SU-DHL-6 (cell line): ENCODE results near the gene HAO2.
A peak's percentile ranks its signal among the peaks of the same experiment; 100 is the strongest.

Experiments used
- H2AFZ ChIP-seq: fragments of 200-600 bp; sonication (generic); 2 replicates; pipeline ENCODE4 v1.6.1; 2014; ENCODE audit warnings: low read depth, mild to moderate bottlenecking, moderate library complexity, mixed read lengths, antibody characterized with exemption, low read length; ENCODE audit not compliant: severe bottlenecking
- H3F3A ChIP-seq: fragments of 200-600 bp; shearing (Covaris generic); 2 replicates; pipeline ENCODE4 v1.6.0; 2016; ENCODE audit warnings: antibody characterized with exemption, mild to moderate bottlenecking; ENCODE audit not compliant: insufficient read depth
- H3K27ac ChIP-seq: fragments of 200-600 bp; sonication (generic); 2 replicates; pipeline ENCODE4 v1.5.1; 2016; ENCODE audit warnings: low read depth, mild to moderate bottlenecking, low read length, moderate library complexity, mixed read lengths
- H3K27me3 ChIP-seq: fragments of 200-600 bp; sonication (generic), shearing (Covaris generic); 2 replicates; pipeline ENCODE4 v1.6.0; 2014; ENCODE audit warnings: mild to moderate bottlenecking, low read length
- H3K36me3 ChIP-seq: fragments of 200-600 bp; sonication (generic); 2 replicates; pipeline ENCODE4 v1.6.1; 2014; ENCODE audit warnings: mild to moderate bottlenecking, low read length, mixed read lengths
- H3K4me2 ChIP-seq: fragments of 300-600, 200-600 bp; shearing (Covaris generic), sonication (generic); 2 replicates; pipeline ENCODE4 v1.6.0; 2014; ENCODE audit warnings: low read length, low read depth, mild to moderate bottlenecking; ENCODE audit not compliant: poor library complexity, severe bottlenecking
- H3K4me3 ChIP-seq: fragments of 200-600 bp; sonication (generic); 2 replicates; pipeline ENCODE4 v1.5.1; 2014; ENCODE audit warnings: antibody characterized with exemption, low read length, mild to moderate bottlenecking, mixed read lengths; ENCODE audit not compliant: insufficient read depth, poor library complexity, severe bottlenecking
- H3K79me2 ChIP-seq: fragments of 200-600 bp; sonication (generic); 2 replicates; pipeline ENCODE4 v1.6.1; 2014; ENCODE audit warnings: mild to moderate bottlenecking, low read length, moderate library complexity; ENCODE audit not compliant: insufficient read depth
- H3K9ac ChIP-seq: fragments of 200-600 bp; sonication (generic); 2 replicates; pipeline ENCODE4 v1.7.0; 2014; ENCODE audit warnings: mild to moderate bottlenecking, low read length
- H3K9me2 ChIP-seq: fragments of 200-600 bp; sonication (generic); replicated peaks from 2 replicates; pipeline ENCODE4 v1.6.1; 2014; ENCODE audit warnings: low read length; ENCODE audit not compliant: insufficient read depth
- H3K9me3 ChIP-seq: fragments of 200-600 bp; sonication (generic); 2 replicates; pipeline ENCODE4 v1.6.1; 2014; ENCODE audit warnings: low read length, mixed read lengths; ENCODE audit not compliant: insufficient read depth
- H4K20me1 ChIP-seq: fragments of 200-600 bp; sonication (generic); 2 replicates; pipeline ENCODE4 v1.6.1; 2014; ENCODE audit warnings: low read depth, mild to moderate bottlenecking, antibody characterized with exemption, low read length, moderate library complexity, mixed read lengths
- EZH2phosphoT487 ChIP-seq: fragments of 200-600 bp; sonication (generic), shearing (Covaris generic); conservative IDR thresholded peaks from 2 replicates; pipeline ENCODE4 v1.6.1; 2018; ENCODE audit warnings: mild to moderate bottlenecking, antibody characterized with exemption, low read length, moderate library complexity, mixed read lengths
- TF ChIP-seq, protein P1 (sequence below): fragments of 200-600 bp; sonication (generic); IDR thresholded peaks from one replicate; pipeline ENCODE4 v1.5.1; 2017; ENCODE audit warnings: antibody characterized with exemption, mild to moderate bottlenecking, low read length, moderate library complexity; ENCODE audit not compliant: insufficient read depth, poor library complexity, severe bottlenecking

Gene HAO2

GRCh38 chr1:119364640-119365039 lies 3.9 kb upstream of the HAO2 start:
- Histone ChIP-seq H3K9ac (no peak overlapping the region), H3K27me3 (no peaks in the 10 kb centered on the region), H3K9me2 (no peaks in the 10 kb centered on the region), H3F3A (no peaks in the 10 kb centered on the region), H3K4me3 (no peak overlapping the region), H2AFZ (no peak overlapping the region), H3K79me2 (no peaks in the 10 kb centered on the region), H3K4me2 (no peak overlapping the region), H3K36me3 (no peaks in the 10 kb centered on the region), H3K9me3 (no peaks in the 10 kb centered on the region), H3K27ac (no peak overlapping the region), H4K20me1 (no peaks in the 10 kb centered on the region)
- TF ChIP-seq, protein P1, sequence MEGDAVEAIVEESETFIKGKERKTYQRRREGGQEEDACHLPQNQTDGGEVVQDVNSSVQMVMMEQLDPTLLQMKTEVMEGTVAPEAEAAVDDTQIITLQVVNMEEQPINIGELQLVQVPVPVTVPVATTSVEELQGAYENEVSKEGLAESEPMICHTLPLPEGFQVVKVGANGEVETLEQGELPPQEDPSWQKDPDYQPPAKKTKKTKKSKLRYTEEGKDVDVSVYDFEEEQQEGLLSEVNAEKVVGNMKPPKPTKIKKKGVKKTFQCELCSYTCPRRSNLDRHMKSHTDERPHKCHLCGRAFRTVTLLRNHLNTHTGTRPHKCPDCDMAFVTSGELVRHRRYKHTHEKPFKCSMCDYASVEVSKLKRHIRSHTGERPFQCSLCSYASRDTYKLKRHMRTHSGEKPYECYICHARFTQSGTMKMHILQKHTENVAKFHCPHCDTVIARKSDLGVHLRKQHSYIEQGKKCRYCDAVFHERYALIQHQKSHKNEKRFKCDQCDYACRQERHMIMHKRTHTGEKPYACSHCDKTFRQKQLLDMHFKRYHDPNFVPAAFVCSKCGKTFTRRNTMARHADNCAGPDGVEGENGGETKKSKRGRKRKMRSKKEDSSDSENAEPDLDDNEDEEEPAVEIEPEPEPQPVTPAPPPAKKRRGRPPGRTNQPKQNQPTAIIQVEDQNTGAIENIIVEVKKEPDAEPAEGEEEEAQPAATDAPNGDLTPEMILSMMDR = no peak
- no peak for TF ChIP-seq EZH2phosphoT487

GRCh38 chr1:119366424-119366823 lies 2.2 kb upstream of the HAO2 start:
- no peaks in the 10 kb centered on the region for H3K36me3 ChIP-seq
- no peaks in the 10 kb centered on the region for H3K9me2 ChIP-seq
- no peak overlapping the region for H2AFZ ChIP-seq
- no peaks in the 10 kb centered on the region for H4K20me1 ChIP-seq
- H3K9ac ChIP-seq = no peak overlapping the region
- H3K79me2 ChIP-seq = no peaks in the 10 kb centered on the region
- H3K4me3 ChIP-seq = no peak overlapping the region
- no peak overlapping the region for H3K4me2 ChIP-seq
- TF ChIP-seq, protein P1 = no peak
- no peak for TF ChIP-seq EZH2phosphoT487
- H3K27ac ChIP-seq = no peak overlapping the region
- no peaks in the 10 kb centered on the region for H3K27me3 ChIP-seq
- H3F3A ChIP-seq = no peaks in the 10 kb centered on the region
- H3K9me3 ChIP-seq = no peaks in the 10 kb centered on the region

DNA sequence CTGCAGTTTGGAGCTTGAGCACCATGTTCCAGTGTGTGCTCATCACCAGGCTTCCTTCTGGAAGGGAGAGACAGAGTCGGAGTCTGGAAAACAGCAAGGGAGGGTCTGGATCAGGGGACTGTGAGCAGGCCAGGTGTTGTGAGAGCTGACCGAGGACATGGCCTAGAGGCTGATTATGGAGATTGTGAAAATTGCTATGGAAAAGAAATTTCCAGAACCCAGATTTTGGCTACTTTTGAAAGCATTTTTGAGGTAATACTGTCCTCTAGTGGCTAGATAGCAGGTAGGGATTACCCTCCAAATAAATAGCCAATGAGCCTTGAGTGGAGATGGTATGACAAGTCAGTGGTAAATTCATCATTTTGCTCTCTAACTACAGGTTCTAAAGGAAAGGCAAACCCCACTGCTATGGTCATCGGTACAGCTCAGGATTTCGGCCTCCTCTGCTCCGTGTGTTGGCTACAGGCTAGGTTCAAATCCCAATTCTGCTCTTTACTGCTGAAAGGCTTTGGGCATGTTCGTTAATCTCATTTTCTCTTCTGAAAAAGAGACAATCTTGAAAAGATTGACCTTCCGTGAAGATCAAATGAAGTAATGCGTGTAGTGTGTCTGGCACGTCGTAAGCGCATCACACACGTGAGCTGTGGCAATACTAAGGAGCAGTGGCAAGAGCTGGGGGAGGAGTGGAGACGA lies 1.0 kb upstream of the HAO2 start:
- no peak overlapping the region for H3K4me2 ChIP-seq
- H3F3A ChIP-seq = no peaks in the 10 kb centered on the region
- H4K20me1 ChIP-seq = no peaks in the 10 kb centered on the region
- H3K4me3 ChIP-seq = no peak overlapping the region
- no peak overlapping the region for H2AFZ ChIP-seq
- H3K79me2 ChIP-seq = no peaks in the 10 kb centered on the region
- no peaks in the 10 kb centered on the region for H3K9me2 ChIP-seq
- no peaks in the 10 kb centered on the region for H3K36me3 ChIP-seq
- no peak overlapping the region for H3K9ac ChIP-seq
- H3K27ac ChIP-seq = no peak overlapping the region
- no peaks in the 10 kb centered on the region for H3K9me3 ChIP-seq
- no peaks in the 10 kb centered on the region for H3K27me3 ChIP-seq
- no peak for TF ChIP-seq EZH2phosphoT487
- TF ChIP-seq, protein P1 = peak; percentile 47
